HG02642 (cell line): ENCODE measurements around the gene FNBP1.
A peak's percentile ranks its signal among the peaks of the same experiment; 100 is the strongest.
"Not testable (repeated sequence)": the region's sequence is repeated elsewhere in the genome, so short reads cannot be mapped to it uniquely, and the experiment has no call there.

ENCODE experiments used
- ATAC-seq: cut with Tn5 transposase; IDR thresholded peaks from one replicate; pipeline ENCODE4 v1.9.1; 2021; ENCODE audit warnings: mild to moderate bottlenecking; ENCODE audit not compliant: unreplicated experiment, poor library complexity

The FNBP1 gene

DNA sequence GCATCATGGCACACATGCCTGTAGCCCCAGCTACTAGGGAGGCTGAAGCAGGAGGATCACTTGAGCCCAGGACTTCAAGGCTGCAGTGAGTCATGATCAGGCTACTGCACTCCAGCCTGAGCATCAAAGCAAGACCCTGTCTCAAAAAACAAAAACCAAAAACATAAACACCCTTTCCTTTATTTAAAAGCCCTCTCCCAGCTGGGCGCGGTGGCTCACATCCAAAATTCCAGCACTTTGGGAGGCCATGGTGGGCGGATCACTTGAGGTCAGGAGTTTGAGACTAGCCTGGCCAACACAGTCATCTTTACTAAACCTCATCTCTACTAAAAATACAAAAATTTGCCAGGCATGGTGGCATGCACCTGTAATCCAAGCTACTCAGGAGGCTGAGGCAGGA is 45.3 kb downstream of the FNBP1 start:
- not testable (repeated sequence) for ATAC-seq

DNA sequence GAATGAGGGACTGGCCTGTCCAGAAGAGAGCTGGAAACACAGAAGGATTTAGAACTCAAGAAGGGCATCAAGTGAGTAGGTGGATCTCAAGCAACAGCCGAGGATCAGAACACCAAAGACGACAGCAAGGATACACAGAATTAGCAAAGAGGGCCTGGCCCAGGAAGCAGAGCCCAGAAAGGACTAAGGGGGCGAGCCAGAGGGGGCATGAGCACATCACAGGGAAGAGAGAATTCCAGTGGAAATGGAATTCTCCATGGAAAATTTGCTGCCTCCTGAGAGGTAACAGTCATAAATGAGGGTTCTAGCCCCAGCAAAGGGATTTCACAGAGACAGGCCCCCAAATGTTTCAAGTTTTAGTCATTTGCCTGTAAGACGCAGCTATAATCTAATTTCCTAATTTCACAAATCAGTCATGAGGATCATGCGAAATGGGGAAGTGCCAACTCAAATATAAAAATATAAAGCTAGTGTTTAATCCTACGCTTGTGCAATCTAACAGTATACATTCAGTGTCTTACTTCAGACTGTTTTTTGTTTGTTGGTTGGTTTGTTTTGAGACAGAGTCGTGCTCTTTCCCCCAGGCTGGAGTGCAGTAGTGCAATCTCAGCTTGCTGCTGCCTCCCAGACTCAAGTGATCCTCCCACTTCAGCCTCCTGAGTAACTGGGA is 46.7 kb downstream of the FNBP1 start:
- no peak for ATAC-seq

DNA sequence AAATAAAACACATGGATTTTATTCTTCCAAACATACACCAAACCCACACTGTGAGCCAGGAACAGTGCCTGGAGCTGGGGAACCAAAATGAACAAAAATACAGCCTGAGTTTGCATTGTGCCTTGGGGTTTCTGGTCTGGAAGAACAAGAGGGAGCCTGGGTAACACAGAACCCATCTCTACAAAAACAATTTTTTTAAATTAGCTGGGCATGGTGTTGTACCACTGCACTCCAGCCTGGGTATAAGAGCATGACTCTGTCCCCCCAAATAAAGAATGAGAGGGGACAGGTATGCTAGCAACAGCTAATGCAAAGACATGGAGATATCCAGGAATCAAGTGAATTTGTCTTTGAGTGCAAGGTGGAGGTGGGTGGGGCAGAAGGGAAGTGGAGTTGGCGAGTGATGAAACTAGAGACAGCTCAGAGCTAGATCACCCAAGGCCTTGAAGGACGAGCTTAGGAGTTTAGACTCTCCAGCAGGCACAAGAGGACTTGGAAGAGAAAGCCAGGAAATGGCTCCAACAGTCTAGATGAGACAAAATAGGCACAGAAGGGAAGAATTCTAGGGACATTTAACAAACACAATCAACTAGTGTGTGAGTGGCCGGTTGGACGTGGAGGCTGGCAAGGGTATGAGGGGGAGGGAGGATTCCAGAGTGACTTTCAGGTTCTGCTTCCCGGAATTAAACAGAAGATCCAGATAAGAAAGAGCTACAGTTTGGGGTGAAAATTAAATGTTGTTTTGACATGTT is 47.4 kb downstream of the FNBP1 start:
- ATAC-seq: peak; percentile 27

- ATAC-seq: no peak
These were observed 48.1 kb downstream of the FNBP1 start for GRCh38 chr9:129994882-129995281.

GRCh38 chr9:129991139-129991538 is 51.9 kb downstream of the FNBP1 start:
- ATAC-seq: not testable (repeated sequence)

GRCh38 chr9:129990269-129991010 is 52.5 kb downstream of the FNBP1 start:
- ATAC-seq: no peak

GRCh38 chr9:129989740-129990139 is 53.2 kb downstream of the FNBP1 start:
- ATAC-seq: no peak

GRCh38 chr9:129989362-129989708 is 53.7 kb downstream of the FNBP1 start:
- no peak for ATAC-seq

DNA sequence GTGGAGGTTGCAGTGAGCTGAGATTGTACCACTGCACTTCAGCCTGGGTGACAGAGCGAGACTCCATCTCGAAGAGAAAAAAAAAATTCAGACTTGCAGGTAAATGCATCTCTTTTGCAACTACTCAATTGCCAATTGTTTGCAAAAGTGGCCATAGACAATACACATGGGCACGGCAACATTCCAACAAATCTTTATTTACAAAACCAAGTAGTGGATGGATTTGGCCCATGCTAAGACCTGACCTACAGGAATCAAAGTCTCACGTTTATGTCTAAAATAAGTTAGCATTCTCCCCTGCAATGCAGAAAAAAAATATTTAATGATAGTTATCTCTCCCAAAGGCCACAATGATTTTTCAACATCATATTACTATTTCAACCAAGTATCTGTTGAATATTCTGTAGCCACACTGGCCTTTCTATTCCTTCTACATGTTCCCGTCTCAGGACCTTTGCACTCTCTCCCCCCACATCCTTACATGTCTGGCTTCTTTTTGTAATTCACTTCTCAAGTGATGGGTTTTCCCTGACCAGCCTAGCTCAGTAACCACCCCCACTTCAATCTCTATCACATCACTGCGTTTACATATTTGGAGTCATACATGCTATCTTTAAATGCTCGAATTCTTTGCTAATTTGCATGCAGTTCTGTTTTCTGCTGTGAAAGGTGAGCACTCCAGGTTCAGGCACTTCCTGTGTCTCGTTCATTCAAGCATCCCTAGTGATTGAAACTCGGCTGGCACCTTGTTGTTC is 54.2 kb downstream of the FNBP1 start:
- ATAC-seq: peak; percentile 63

DNA sequence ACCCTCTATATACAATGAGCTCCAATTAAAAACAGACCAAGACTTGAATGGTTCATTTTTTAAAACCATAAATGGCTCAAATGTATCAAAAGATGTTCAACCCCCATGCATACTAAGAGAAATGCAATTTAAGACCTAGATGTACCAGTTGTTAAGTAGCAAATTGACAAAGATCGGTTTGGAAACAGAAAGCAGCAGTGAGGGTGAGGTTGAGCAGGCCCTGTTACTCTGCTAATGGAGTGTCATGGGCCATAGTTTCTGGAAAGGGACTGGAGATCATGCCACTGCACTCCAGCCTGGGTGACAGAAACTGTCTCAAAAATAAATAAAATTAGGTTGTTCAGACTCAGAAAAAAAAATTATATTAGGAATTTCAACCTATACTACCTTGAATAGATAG is 55.0 kb downstream of the FNBP1 start:
- no peak for ATAC-seq

DNA sequence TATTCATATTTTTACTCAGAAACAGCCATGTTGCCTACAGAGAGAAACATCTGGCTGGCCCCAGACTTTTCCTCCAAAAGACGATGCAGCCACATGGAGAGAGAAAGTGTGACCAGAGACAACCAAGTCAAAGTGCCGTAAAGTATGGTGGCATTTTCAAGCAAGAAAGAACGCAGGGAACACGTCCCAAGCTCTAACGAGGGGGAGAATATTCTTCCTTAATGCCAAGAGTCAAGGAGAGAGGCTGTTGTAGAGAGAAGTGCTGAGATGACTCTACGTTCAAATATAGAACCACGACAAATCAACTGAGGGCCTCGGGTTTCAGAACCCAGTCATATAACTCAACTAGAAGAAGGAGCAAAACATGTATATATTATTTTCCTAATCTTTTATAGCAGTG is 55.9 kb downstream of the FNBP1 start:
- ATAC-seq: no peak

- ATAC-seq: not testable (repeated sequence)
These were observed 58.4 kb downstream of the FNBP1 start for GRCh38 chr9:129984589-129984988.

GRCh38 chr9:129983891-129984290 is 59.1 kb downstream of the FNBP1 start:
- no peak for ATAC-seq

GRCh38 chr9:129981180-129981907 is 61.6 kb downstream of the FNBP1 start:
- no peak for ATAC-seq

- not testable (repeated sequence) for ATAC-seq
These were observed 62.8 kb downstream of the FNBP1 start for GRCh38 chr9:129980224-129980623.

GRCh38 chr9:129979071-129979745 is 63.8 kb downstream of the FNBP1 start:
- no peak for ATAC-seq

- no peak for ATAC-seq
These were observed 70.2 kb downstream of the FNBP1 start for GRCh38 chr9:129972816-129973215.

DNA sequence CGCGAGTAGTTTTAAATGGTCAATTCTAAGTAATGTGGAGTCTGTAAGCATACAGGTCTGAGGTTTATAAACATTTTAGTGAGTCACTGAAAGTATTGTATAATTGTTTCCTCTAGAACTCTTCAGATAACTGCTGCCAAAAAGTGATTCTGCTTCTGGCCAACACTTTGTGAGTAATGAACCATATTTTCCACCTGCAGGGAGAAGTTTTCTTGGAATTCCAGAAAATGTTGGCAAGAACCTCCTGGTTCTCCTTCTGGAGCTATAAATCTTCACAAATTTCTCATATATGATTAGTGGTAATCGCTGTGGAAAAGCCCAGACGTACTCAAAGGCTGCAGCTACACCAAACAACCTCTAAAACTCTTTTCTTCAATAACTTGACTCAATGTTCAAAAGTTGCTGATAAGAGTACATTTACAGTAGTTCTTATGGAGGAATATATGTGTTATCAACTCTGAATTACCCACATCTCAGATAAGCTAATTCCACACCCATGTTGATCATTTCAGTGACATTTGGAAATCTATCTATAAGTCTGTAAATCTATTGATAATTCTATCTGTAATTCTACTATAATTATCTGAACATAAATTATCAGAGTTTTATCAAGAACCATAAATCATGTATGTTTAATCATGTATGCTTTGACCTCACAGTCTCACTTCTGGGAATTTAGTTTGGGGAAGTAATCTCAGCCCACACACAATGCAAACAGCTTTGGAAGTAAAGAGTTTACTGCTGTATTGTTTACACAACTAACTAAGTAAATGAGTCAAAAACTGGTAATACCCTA is 74.1 kb downstream of the FNBP1 start:
- ATAC-seq: no peak
